ENCODE measurements around the gene CACNB1.

CACNB1 gene

GRCh38 chr17:39151150-39151942 is 46.1 kb downstream of the CACNB1 start, which contains the start of gene PLXDC1:
PLXDC1 (minus strand) TSS chr17:39151637; CDS start chr17:39151437, 200 bp downstream.
- H2BK120ac ChIP-seq (ENCODE audit: insufficient read depth, low read length, poor library complexity): no peak within 1 kb of the TSS
- no peak within 1 kb of the TSS for H3K9ac ChIP-seq (ENCODE audit: low read length)
- no peak within 1 kb of the TSS for H3K27ac ChIP-seq (ENCODE audit: low read depth, low read length)
- no peak for DNase-seq
- no peak within 1 kb of the TSS for H2BK5ac ChIP-seq (ENCODE audit: low read depth, low read length, poor library complexity)
- peaks cover 3% of the 10 kb centered on the region for H3K79me1 ChIP-seq (ENCODE audit: low read length)
- WGBS (ENCODE audit: extremely low coverage, insufficient coverage, insufficient read length): no CpG with 5 or more reads among the region's 68 CpGs
- no peak within 1 kb of the TSS for H3K18ac ChIP-seq (ENCODE audit: low read length)
- H3K9me3 ChIP-seq (ENCODE audit: insufficient read depth, low read depth, low read length): peaks cover 3% of the 10 kb centered on the region
- peaks cover 5 to 14% of the 10 kb centered on the region in 2 experiments for H3K4me1 ChIP-seq (ENCODE audit: control insufficient read depth in 1 of 2, insufficient read depth in 2 of 2, low read length in 2 of 2)
- no peak within 1 kb of the TSS for H3K23ac ChIP-seq (ENCODE audit: low read length)
- no peak within 1 kb of the TSS for H2AK5ac ChIP-seq (ENCODE audit: low read length)
- H4K91ac ChIP-seq (ENCODE audit: low read depth, low read length): no peak within 1 kb of the TSS
- peak within 1 kb of the TSS; percentile 83 for H3K4me2 ChIP-seq (ENCODE audit: low read length)
- no peak within 1 kb of the TSS for H4K8ac ChIP-seq (ENCODE audit: low read depth, low read length)
- H3K27me3 ChIP-seq (ENCODE audit: insufficient read depth, low read length): peaks cover 19% of the 10 kb centered on the region
- no peak within 1 kb of the TSS for H3K4ac ChIP-seq (ENCODE audit: low read depth, low read length)
- peak within 1 kb of the TSS; percentile 43 for H3K4me3 ChIP-seq (ENCODE audit: low read depth, low read length)
- H3K36me3 ChIP-seq (ENCODE audit: control insufficient read depth in 1 of 2, insufficient read depth in 2 of 2, low read length in 2 of 2): no peaks in the 10 kb centered on the region
- H2AFZ ChIP-seq (ENCODE audit: insufficient read depth, low read length, poor library complexity): peak within 1 kb of the TSS; percentile 66
- no peak within 1 kb of the TSS for H4K12ac ChIP-seq (ENCODE audit: low read depth, low read length)
- H2BK12ac ChIP-seq (ENCODE audit: low read length): no peak within 1 kb of the TSS
- peaks cover 2% of the 10 kb centered on the region for H3K79me2 ChIP-seq (ENCODE audit: control insufficient read depth, insufficient read depth, low read length, poor library complexity)
- H3K14ac ChIP-seq (ENCODE audit: low read length): no peak within 1 kb of the TSS

GRCh38 chr17:39150795-39151149 is 46.7 kb downstream of the CACNB1 start:
- Histone ChIP-seq H2AK5ac (ENCODE audit: low read length) (no peak overlapping the region), H3K4me1 (ENCODE audit: control insufficient read depth in 1 of 2, insufficient read depth in 2 of 2, low read length in 2 of 2) (peaks cover 5 to 13% of the 10 kb centered on the region in 2 experiments), H3K4ac (ENCODE audit: low read depth, low read length) (no peak overlapping the region), H3K23ac (ENCODE audit: low read length) (no peak overlapping the region), H3K79me2 (ENCODE audit: control insufficient read depth, insufficient read depth, low read length, poor library complexity) (peaks cover 2% of the 10 kb centered on the region), H2BK120ac (ENCODE audit: insufficient read depth, low read length, poor library complexity) (no peak overlapping the region), H3K18ac (ENCODE audit: low read length) (no peak overlapping the region), H3K9ac (ENCODE audit: low read length) (no peak overlapping the region), H3K9me3 (ENCODE audit: insufficient read depth, low read depth, low read length) (peaks cover 3% of the 10 kb centered on the region), H2BK12ac (ENCODE audit: low read length) (no peak overlapping the region), H2AFZ (ENCODE audit: insufficient read depth, low read length, poor library complexity) (no peak overlapping the region), H3K4me3 (ENCODE audit: low read depth, low read length) (no peak overlapping the region), H4K12ac (ENCODE audit: low read depth, low read length) (no peak overlapping the region), H3K14ac (ENCODE audit: low read length) (no peak overlapping the region), H3K27ac (ENCODE audit: low read depth, low read length) (no peak overlapping the region), H3K79me1 (ENCODE audit: low read length) (peaks cover 3% of the 10 kb centered on the region), H4K91ac (ENCODE audit: low read depth, low read length) (no peak overlapping the region), H2BK5ac (ENCODE audit: low read depth, low read length, poor library complexity) (no peak overlapping the region), H4K8ac (ENCODE audit: low read depth, low read length) (no peak overlapping the region), H3K4me2 (ENCODE audit: low read length) (peak overlapping the region; percentile 67), H3K27me3 (ENCODE audit: insufficient read depth, low read length) (peaks cover 19% of the 10 kb centered on the region), H3K36me3 (ENCODE audit: control insufficient read depth in 1 of 2, insufficient read depth in 2 of 2, low read length in 2 of 2) (no peaks in the 10 kb centered on the region)
- WGBS (ENCODE audit: extremely low coverage, insufficient coverage, insufficient read length): no CpG with 5 or more reads among the region's 5 CpGs
- no peak for DNase-seq

GRCh38 chr17:39150104-39150634 is 47.3 kb downstream of the CACNB1 start:
- H2AK5ac ChIP-seq (ENCODE audit: low read length): no peak overlapping the region
- peaks cover 3% of the 10 kb centered on the region for H3K79me1 ChIP-seq (ENCODE audit: low read length)
- no peak overlapping the region for H2AFZ ChIP-seq (ENCODE audit: insufficient read depth, low read length, poor library complexity)
- H3K4me1 ChIP-seq (ENCODE audit: control insufficient read depth in 1 of 2, insufficient read depth in 2 of 2, low read length in 2 of 2): peaks cover 5 to 13% of the 10 kb centered on the region in 2 experiments
- H3K18ac ChIP-seq (ENCODE audit: low read length): no peak overlapping the region
- no peak overlapping the region for H3K27ac ChIP-seq (ENCODE audit: low read depth, low read length)
- WGBS (ENCODE audit: extremely low coverage, insufficient coverage, insufficient read length): no CpG with 5 or more reads among the region's 5 CpGs
- no peak overlapping the region for H2BK12ac ChIP-seq (ENCODE audit: low read length)
- H4K12ac ChIP-seq (ENCODE audit: low read depth, low read length): no peak overlapping the region
- no peak overlapping the region for H3K4me2 ChIP-seq (ENCODE audit: low read length)
- no peak overlapping the region for H3K4ac ChIP-seq (ENCODE audit: low read depth, low read length)
- H2BK120ac ChIP-seq (ENCODE audit: insufficient read depth, low read length, poor library complexity): no peak overlapping the region
- H2BK5ac ChIP-seq (ENCODE audit: low read depth, low read length, poor library complexity): no peak overlapping the region
- H3K9me3 ChIP-seq (ENCODE audit: insufficient read depth, low read depth, low read length): peaks cover 3% of the 10 kb centered on the region
- H3K14ac ChIP-seq (ENCODE audit: low read length): no peak overlapping the region
- no peaks in the 10 kb centered on the region for H3K36me3 ChIP-seq (ENCODE audit: control insufficient read depth in 1 of 2, insufficient read depth in 2 of 2, low read length in 2 of 2)
- H3K79me2 ChIP-seq (ENCODE audit: control insufficient read depth, insufficient read depth, low read length, poor library complexity): peaks cover 2% of the 10 kb centered on the region
- H4K91ac ChIP-seq (ENCODE audit: low read depth, low read length): no peak overlapping the region
- no peak overlapping the region for H3K23ac ChIP-seq (ENCODE audit: low read length)
- no peak overlapping the region for H4K8ac ChIP-seq (ENCODE audit: low read depth, low read length)
- H3K27me3 ChIP-seq (ENCODE audit: insufficient read depth, low read length): peaks cover 19% of the 10 kb centered on the region
- no peak overlapping the region for H3K4me3 ChIP-seq (ENCODE audit: low read depth, low read length)
- no peak overlapping the region for H3K9ac ChIP-seq (ENCODE audit: low read length)
- no peak for DNase-seq

- H3K9me3 ChIP-seq (ENCODE audit: insufficient read depth, low read depth, low read length): peaks cover 3% of the 10 kb centered on the region
- H3K9ac ChIP-seq (ENCODE audit: low read length): no peak overlapping the region
- no peak overlapping the region for H3K27ac ChIP-seq (ENCODE audit: low read depth, low read length)
- no peak overlapping the region for H3K14ac ChIP-seq (ENCODE audit: low read length)
- no peak overlapping the region for H4K8ac ChIP-seq (ENCODE audit: low read depth, low read length)
- peaks cover 19% of the 10 kb centered on the region for H3K27me3 ChIP-seq (ENCODE audit: insufficient read depth, low read length)
- H3K36me3 ChIP-seq (ENCODE audit: control insufficient read depth in 1 of 2, insufficient read depth in 2 of 2, low read length in 2 of 2): no peaks in the 10 kb centered on the region
- H3K4me1 ChIP-seq (ENCODE audit: control insufficient read depth in 1 of 2, insufficient read depth in 2 of 2, low read length in 2 of 2): peaks cover 5 to 10% of the 10 kb centered on the region in 2 experiments
- no peak overlapping the region for H3K4me3 ChIP-seq (ENCODE audit: low read depth, low read length)
- H2BK120ac ChIP-seq (ENCODE audit: insufficient read depth, low read length, poor library complexity): no peak overlapping the region
- no peak overlapping the region for H4K12ac ChIP-seq (ENCODE audit: low read depth, low read length)
- H2AFZ ChIP-seq (ENCODE audit: insufficient read depth, low read length, poor library complexity): no peak overlapping the region
- no peak overlapping the region for H3K18ac ChIP-seq (ENCODE audit: low read length)
- no peaks in the 10 kb centered on the region for H3K79me1 ChIP-seq (ENCODE audit: low read length)
- no peak for DNase-seq
- no CpG with 5 or more reads among the region's 13 CpGs for WGBS (ENCODE audit: extremely low coverage, insufficient coverage, insufficient read length)
- no peak overlapping the region for H4K91ac ChIP-seq (ENCODE audit: low read depth, low read length)
- no peak overlapping the region for H2BK5ac ChIP-seq (ENCODE audit: low read depth, low read length, poor library complexity)
- no peak overlapping the region for H3K4me2 ChIP-seq (ENCODE audit: low read length)
- H2AK5ac ChIP-seq (ENCODE audit: low read length): no peak overlapping the region
- H2BK12ac ChIP-seq (ENCODE audit: low read length): no peak overlapping the region
- no peak overlapping the region for H3K4ac ChIP-seq (ENCODE audit: low read depth, low read length)
- no peak overlapping the region for H3K23ac ChIP-seq (ENCODE audit: low read length)
- H3K79me2 ChIP-seq (ENCODE audit: control insufficient read depth, insufficient read depth, low read length, poor library complexity): no peaks in the 10 kb centered on the region
These were observed 50.0 kb downstream of the CACNB1 start for GRCh38 chr17:39147221-39148185.
